HepG2 (cell line): Measurements from ENCODE around the gene LDLRAD4. TPM values are rescaled to one million over a fixed set of nuclear protein-coding genes. Genes with fewer than 3 reads are reported as not detected.

Source experiments
- CHD4 ChIP-seq: fragments of 200-600 bp; sonication (generic); IDR thresholded peaks from 2 replicates; pipeline ENCODE4 v1.7.0; 2017; ENCODE audit warnings: mild to moderate bottlenecking, low read length, borderline replicate concordance
- ELF3 ChIP-seq: IDR thresholded peaks from 2 replicates; pipeline ENCODE4 v1.6.1; 2016; ENCODE audit warnings: missing genetic modification reagents, missing compliant biosample characterization
- ETS1 ChIP-seq: sonication (generic); formaldehyde crosslinking; IDR thresholded peaks from 2 replicates; pipeline ENCODE4 v1.4.0; 2020; ENCODE audit warnings: missing genetic modification reagents
- KDM1A ChIP-seq: IDR thresholded peaks from 2 replicates; pipeline ENCODE4 v1.6.1; 2016; ENCODE audit warnings: missing compliant biosample characterization
- NCOR1 ChIP-seq: fragments of 200-600 bp; sonication (generic); IDR thresholded peaks from 2 replicates; pipeline ENCODE4 v1.7.0; 2017; ENCODE audit warnings: antibody characterized with exemption, low read length, borderline replicate concordance
- NFAT5 ChIP-seq: sonication (generic); formaldehyde crosslinking; IDR thresholded peaks from 2 replicates; pipeline ENCODE4 v1.4.0; 2020; ENCODE audit warnings: missing genetic modification reagents
- NR2C2 ChIP-seq: sonication (generic); formaldehyde crosslinking; IDR thresholded peaks from 2 replicates; pipeline ENCODE4 v1.4.0; 2020; ENCODE audit warnings: missing genetic modification reagents, mild to moderate bottlenecking, moderate library complexity, borderline replicate concordance
- ONECUT2 ChIP-seq: sonication (generic); formaldehyde crosslinking; IDR thresholded peaks from 2 replicates; pipeline ENCODE4 v1.4.0; 2020; ENCODE audit warnings: missing genetic modification reagents
- POLR2A ChIP-seq, 2 experiments: IDR thresholded peaks; 2 replicates each; pipeline ENCODE4 v1.6.1; 2011; ENCODE audit warnings: low read depth in 2 of 2, low read length in 2 of 2, mild to moderate bottlenecking in 1 of 2, moderate library complexity in 1 of 2; ENCODE audit not compliant: insufficient read depth in 1 of 2
- POLR2AphosphoS5 ChIP-seq: IDR thresholded peaks from 2 replicates; pipeline ENCODE4 v1.6.1; 2012; ENCODE audit warnings: low read depth, low read length
- RAD21 ChIP-seq: fragments of 450-650 bp; formaldehyde crosslinking; IDR thresholded peaks from 2 replicates; pipeline ENCODE4 v1.5.0; 2020; ENCODE audit warnings: mild to moderate bottlenecking
- RFXANK ChIP-seq: IDR thresholded peaks from 2 replicates; pipeline ENCODE4 v1.6.1; 2016
- SIX1 ChIP-seq: sonication (generic); formaldehyde crosslinking; IDR thresholded peaks from 2 replicates; pipeline ENCODE4 v1.4.0; 2020; ENCODE audit warnings: missing genetic modification reagents, borderline replicate concordance
- TAF1 ChIP-seq: sonication (generic); formaldehyde crosslinking; IDR thresholded peaks from 2 replicates; pipeline ENCODE4 v1.4.0; 2020; ENCODE audit warnings: missing genetic modification reagents
- TBX3 ChIP-seq: fragments of 450-650 bp; IDR thresholded peaks from 2 replicates; pipeline ENCODE4 v1.6.1; 2017; ENCODE audit warnings: antibody characterized with exemption, mild to moderate bottlenecking, inconsistent platforms, borderline replicate concordance
- TEAD3 ChIP-seq: optimal IDR thresholded peaks from 2 replicates; pipeline ENCODE3; 2016; ENCODE audit warnings: borderline replicate concordance
- U2AF2 ChIP-seq: fragments of 200-400 bp; formaldehyde crosslinking; IDR thresholded peaks from 2 replicates; pipeline ENCODE4 v1.6.1; 2017; ENCODE audit warnings: low read depth, mild to moderate bottlenecking, low read length
- ZFP36L2 ChIP-seq: sonication (generic); formaldehyde crosslinking; IDR thresholded peaks from 2 replicates; pipeline ENCODE4 v1.4.0; 2020; ENCODE audit warnings: missing genetic modification reagents
- ZGPAT ChIP-seq: IDR thresholded peaks from 2 replicates; pipeline ENCODE4 v1.6.1; 2016; ENCODE audit warnings: mild to moderate bottlenecking
- ZNF225 ChIP-seq: sonication (generic); formaldehyde crosslinking; IDR thresholded peaks from 2 replicates; pipeline ENCODE4 v1.4.0; 2020; ENCODE audit warnings: mild to moderate bottlenecking, missing genetic modification reagents
- ZNF24 ChIP-seq: fragments of 450-650 bp; IDR thresholded peaks from 2 replicates; pipeline ENCODE4 v1.6.1; 2017; ENCODE audit warnings: antibody characterized with exemption, mild to moderate bottlenecking
- ZNF557 ChIP-seq: sonication (generic); formaldehyde crosslinking; IDR thresholded peaks from 2 replicates; pipeline ENCODE4 v1.4.0; 2020; ENCODE audit warnings: missing genetic modification reagents
- ZNF691 ChIP-seq: sonication (generic); formaldehyde crosslinking; IDR thresholded peaks from 2 replicates; pipeline ENCODE4 v1.4.0; 2020; ENCODE audit warnings: missing genetic modification reagents, low read depth, mild to moderate bottlenecking, borderline replicate concordance
- ZNF724P ChIP-seq: sonication (generic); formaldehyde crosslinking; IDR thresholded peaks from 2 replicates; pipeline ENCODE4 v1.8.0; 2022; ENCODE audit warnings: missing genetic modification reagents, borderline replicate concordance
- polyA plus RNA-seq, 8 experiments: library from polyadenylated mRNA; depleted of rRNA in 3 of 8; stranded (reverse) in 7 of 8; unstranded in 1 of 8; fragments of >200 nt; fragmentation: Illumina TruSeq in 4 of 8; extraction: Trizol in 4 of 8; gene quantifications; 2 replicates each; pipeline versions ENCODE4 v1.2.1 to v1.2.3, GENCODE V29; 2011 to 2016; ENCODE audit warnings: low read depth in 4 of 8, missing spikeins in 1 of 8, mixed read lengths in 1 of 8; ENCODE audit not compliant: insufficient read depth in 1 of 8
- total RNA-seq, 5 experiments: library from RNA; depleted of rRNA; stranded (reverse); fragments of >200 nt; fragmentation: Illumina TruSeq; extraction: Trizol; gene quantifications; 2 replicates each; pipeline ENCODE4 v1.2.3, GENCODE V29; 2016; ENCODE audit warnings: low read depth in 1 of 5

The LDLRAD4 gene
- total and polyA plus RNA-seq, 2 of the 13 experiments (the other 11 are each of a cell fraction or from before 2014, with no cell fraction given), result 13.6 to 20.9 TPM

- peak; percentile 92 for TF ChIP-seq NCOR1
- peak; percentile 95 for TF ChIP-seq ZGPAT (CRISPR knock-in tag)
- 0 out of 2 replicates have a peak, but pooled peaks have one; percentile 19 for TF ChIP-seq ETS1
- TF ChIP-seq NFAT5, result peak; percentile 72; the same call in 1 of the 2 replicates
- TF ChIP-seq RAD21 (CRISPR knock-in tag), result peak; percentile 70
- 0 out of 2 replicates have a peak, but pooled peaks have one; percentile 55 for TF ChIP-seq RFXANK (CRISPR knock-in tag)
- peak; percentile 43; the same call in 1 of the 2 replicates for TF ChIP-seq NR2C2
- TF ChIP-seq ZNF724P (CRISPR knock-in tag), result peak; percentile 84; the same call in 1 of the 2 replicates
- TF ChIP-seq TAF1, result 0 out of 2 replicates have a peak, but pooled peaks have one; percentile 26
- peak; percentile 69 for TF ChIP-seq ZNF24
- TF ChIP-seq TEAD3 (CRISPR knock-in tag), result peak; percentile 89
- TF ChIP-seq ONECUT2 (CRISPR knock-in tag), result peak; percentile 67; the same call in 1 of the 2 replicates
- TF ChIP-seq ELF3 (CRISPR knock-in tag), result peak; percentile 74
- TF ChIP-seq TBX3, result peak; percentile 44; the same call in 1 of the 2 replicates
- TF ChIP-seq U2AF2, result no peak
- TF ChIP-seq ZNF557 (CRISPR knock-in tag), result peak; percentile 90; the same call in 1 of the 2 replicates
- peak; percentile 72; the same call in 1 of the 2 replicates for TF ChIP-seq KDM1A (CRISPR knock-in tag)
- no peak for TF ChIP-seq ZNF225 (CRISPR knock-in tag)
- peak; percentile 42 to 53; a peak in 2 of 4 replicates for TF ChIP-seq POLR2A (IDR thresholded peaks at IDR 0.05; ENCODE audit: insufficient read depth in 1 of 2, low read depth in 2 of 2, low read length in 2 of 2)
- peak; percentile 40; the same call in 1 of the 2 replicates for TF ChIP-seq ZNF691 (CRISPR knock-in tag)
- TF ChIP-seq POLR2AphosphoS5, result peak; percentile 37; the same call in 1 of the 2 replicates
- TF ChIP-seq SIX1 (CRISPR knock-in tag), result peak; percentile 94
- TF ChIP-seq ZFP36L2 (CRISPR knock-in tag), result no peak
- no peak for TF ChIP-seq CHD4
Observed at GRCh38 chr18:13179566-13180113, 38.9 kb upstream of the LDLRAD4 start (continued).
